ENCODE results near the gene CAMP.

GRCh38 chr3:48226939-48227338 is 3.6 kb downstream of the CAMP start:
- TF ChIP-seq POLR2AphosphoS5 (IDR thresholded peaks at IDR 0.05), result no peak
- TF ChIP-seq CTCF (IDR thresholded peaks at IDR 0.05; ENCODE audit: poor library complexity, severe bottlenecking), result no peak
- no peak for TF ChIP-seq EZH2 (IDR thresholded peaks at IDR 0.05; ENCODE audit: borderline replicate concordance, insufficient read depth, low read length, poor library complexity, severe bottlenecking)
- TF ChIP-seq REST (IDR thresholded peaks at IDR 0.05; ENCODE audit: borderline replicate concordance), result no peak
- no peak for TF ChIP-seq EP300 (conservative IDR thresholded peaks at IDR 0.05; ENCODE audit: poor library complexity, severe bottlenecking)
- no peak for TF ChIP-seq RAD21 (conservative IDR thresholded peaks at IDR 0.05)
- no peak for TF ChIP-seq TAF1 (IDR thresholded peaks at IDR 0.05; ENCODE audit: low read depth)
- TF ChIP-seq MXI1 (conservative IDR thresholded peaks at IDR 0.05; ENCODE audit: poor library complexity, severe bottlenecking), result no peak
- TF ChIP-seq SMC3 (conservative IDR thresholded peaks at IDR 0.05; ENCODE audit: poor library complexity), result no peak
